Colonic mucosa (tissue), 4 donors: ENCODE results near the gene RNF183. TPM values are rescaled to one million over a fixed set of nuclear protein-coding genes. Genes with fewer than 3 reads are reported as not detected.
"Not testable (repeated sequence)": the region's sequence is repeated elsewhere in the genome, so short reads cannot be mapped to it uniquely, and the experiment has no call there.

Experiments used
- DNase-seq: peaks from one replicate; pipeline ENCODE4 v3.0.0-alpha.2; 2020
- H3K27ac ChIP-seq: fragments of 200-600 bp; one replicate; pipeline ENCODE4 v1.8.0; 2021
- H3K27me3 ChIP-seq: fragments of 200-600 bp; one replicate; pipeline ENCODE4 v1.8.0; 2021
- H3K36me3 ChIP-seq: fragments of 200-600 bp; one replicate; pipeline ENCODE4 v1.8.0; 2021
- H3K4me1 ChIP-seq: fragments of 200-600 bp; one replicate; pipeline ENCODE4 v1.8.0; 2021; ENCODE audit warnings: mild to moderate bottlenecking
- H3K4me3 ChIP-seq: fragments of 200-600 bp; one replicate; pipeline ENCODE4 v1.8.0; 2021
- H3K9ac ChIP-seq, 2 donors: one replicate each; pipeline ENCODE4 v1.7.0; 2013; ENCODE audit warnings: control low read depth in 2 of 2, low read depth in 2 of 2, low read length in 2 of 2
- H3K9me3 ChIP-seq: fragments of 200-600 bp; one replicate; pipeline ENCODE4 v1.8.0; 2021
- intact Hi-C: fragments of 100-400 bp; cut with DNase I; formaldehyde crosslinking; loops from one replicate; pipeline ENCODE4 v1.14.1; 2022
- total RNA-seq, 2 donors: library from RNA; stranded (reverse); fragmentation: NEBNext Ultra II Directional in 1 of 2; extraction: Animal tissue kit (Norgen Biotek cat#: 25700) in 1 of 2; gene quantifications; one replicate each; pipeline ENCODE4 v1.2.1, GENCODE V29; 2021
- TF ChIP-seq, protein P1 (sequence below): fragments of 200-600 bp; IDR thresholded peaks from one replicate; pipeline ENCODE4 v1.8.0; 2022; ENCODE audit warnings: antibody characterized with exemption, mild to moderate bottlenecking
- donor health status: healthy.
- donor health status: DM: no; HTN: no; CAD: no.
- donor health status: DM: no; HTN: no; CAD: no.

Gene RNF183
- total RNA-seq, 2 donors from 2014 or later, result 0.57 to 9.2 TPM

DNA sequence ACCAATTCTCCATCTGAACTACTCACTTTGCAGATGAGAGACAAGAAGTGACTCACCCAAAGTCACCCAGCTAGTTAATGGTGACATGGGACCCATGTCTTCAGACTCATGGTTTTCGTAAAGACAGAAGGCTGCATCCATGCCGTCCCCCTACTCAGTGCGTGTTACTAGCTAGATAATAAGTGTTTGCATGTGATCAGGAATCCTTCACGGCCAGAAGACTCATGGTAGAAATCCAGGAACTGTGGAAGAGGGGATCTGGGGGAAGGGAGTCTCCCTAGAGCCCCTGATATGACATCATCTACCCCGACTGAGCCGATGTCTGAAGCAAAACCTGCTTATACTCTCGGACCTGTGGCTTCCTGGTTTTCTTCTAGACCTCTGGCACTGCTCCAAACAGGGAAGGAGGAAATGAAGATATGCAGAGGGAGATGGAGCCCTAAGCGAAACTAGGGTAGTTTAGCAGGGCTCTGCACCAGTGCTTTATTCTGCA, 3.3 kb downstream of the RNF183 start:
- Histone ChIP-seq H3K9me3 (no peaks in the 10 kb centered on the region), H3K9ac (peak overlapping the region in 1 of 2 donors; percentile 51), H3K27me3 (no peaks in the 10 kb centered on the region), H3K4me1 (peaks cover 7% of the 10 kb centered on the region), H3K27ac (no peak overlapping the region), H3K36me3 (no peaks in the 10 kb centered on the region), H3K4me3 (no peak overlapping the region)
- DNase-seq, result peak; percentile 79
- TF ChIP-seq, protein P1, sequence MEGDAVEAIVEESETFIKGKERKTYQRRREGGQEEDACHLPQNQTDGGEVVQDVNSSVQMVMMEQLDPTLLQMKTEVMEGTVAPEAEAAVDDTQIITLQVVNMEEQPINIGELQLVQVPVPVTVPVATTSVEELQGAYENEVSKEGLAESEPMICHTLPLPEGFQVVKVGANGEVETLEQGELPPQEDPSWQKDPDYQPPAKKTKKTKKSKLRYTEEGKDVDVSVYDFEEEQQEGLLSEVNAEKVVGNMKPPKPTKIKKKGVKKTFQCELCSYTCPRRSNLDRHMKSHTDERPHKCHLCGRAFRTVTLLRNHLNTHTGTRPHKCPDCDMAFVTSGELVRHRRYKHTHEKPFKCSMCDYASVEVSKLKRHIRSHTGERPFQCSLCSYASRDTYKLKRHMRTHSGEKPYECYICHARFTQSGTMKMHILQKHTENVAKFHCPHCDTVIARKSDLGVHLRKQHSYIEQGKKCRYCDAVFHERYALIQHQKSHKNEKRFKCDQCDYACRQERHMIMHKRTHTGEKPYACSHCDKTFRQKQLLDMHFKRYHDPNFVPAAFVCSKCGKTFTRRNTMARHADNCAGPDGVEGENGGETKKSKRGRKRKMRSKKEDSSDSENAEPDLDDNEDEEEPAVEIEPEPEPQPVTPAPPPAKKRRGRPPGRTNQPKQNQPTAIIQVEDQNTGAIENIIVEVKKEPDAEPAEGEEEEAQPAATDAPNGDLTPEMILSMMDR, result no peak
- intact Hi-C loops, result no loop called here

GRCh38 chr9:113298924-113299770, 4.0 kb downstream of the RNF183 start:
- Histone ChIP-seq H3K9ac (no peak overlapping the region), H3K9me3 (no peaks in the 10 kb centered on the region), H3K27me3 (no peaks in the 10 kb centered on the region), H3K36me3 (no peaks in the 10 kb centered on the region), H3K4me1 (peaks cover 7% of the 10 kb centered on the region), H3K27ac (no peak overlapping the region), H3K4me3 (no peak overlapping the region)
- no peak for DNase-seq
- TF ChIP-seq, protein P1, result no peak
- intact Hi-C loops, result no loop called here

DNA sequence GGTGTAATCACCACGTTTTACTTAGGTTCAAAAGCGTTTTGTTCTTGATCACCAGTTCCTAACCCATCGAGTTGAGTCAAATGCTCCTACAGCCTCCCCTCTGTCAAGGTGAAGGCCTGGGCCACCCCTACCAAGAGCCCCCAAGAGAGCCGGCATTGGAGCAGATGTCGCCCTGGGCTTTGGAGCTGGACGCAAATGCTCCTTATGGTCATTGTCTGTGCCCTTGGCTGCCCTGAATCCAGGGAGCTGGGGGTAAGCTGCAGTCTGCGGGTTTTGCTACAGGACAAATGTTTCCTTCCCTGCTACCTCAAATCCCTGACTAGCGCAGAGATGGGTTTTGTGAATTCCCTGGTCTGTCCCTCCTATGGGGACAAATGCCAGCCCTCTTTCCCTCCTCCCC, 4.9 kb downstream of the RNF183 start:
- H3K27me3 ChIP-seq, result no peaks in the 10 kb centered on the region
- intact Hi-C loops, result no loop called here
- TF ChIP-seq, protein P1, result no peak
- no peak for DNase-seq
- H3K9me3 ChIP-seq, result no peaks in the 10 kb centered on the region
- H3K36me3 ChIP-seq, result no peaks in the 10 kb centered on the region
- H3K27ac ChIP-seq, result no peak overlapping the region
- H3K4me3 ChIP-seq, result no peak overlapping the region
- H3K4me1 ChIP-seq, result peaks cover 7% of the 10 kb centered on the region
- no peak overlapping the region for H3K9ac ChIP-seq

DNA sequence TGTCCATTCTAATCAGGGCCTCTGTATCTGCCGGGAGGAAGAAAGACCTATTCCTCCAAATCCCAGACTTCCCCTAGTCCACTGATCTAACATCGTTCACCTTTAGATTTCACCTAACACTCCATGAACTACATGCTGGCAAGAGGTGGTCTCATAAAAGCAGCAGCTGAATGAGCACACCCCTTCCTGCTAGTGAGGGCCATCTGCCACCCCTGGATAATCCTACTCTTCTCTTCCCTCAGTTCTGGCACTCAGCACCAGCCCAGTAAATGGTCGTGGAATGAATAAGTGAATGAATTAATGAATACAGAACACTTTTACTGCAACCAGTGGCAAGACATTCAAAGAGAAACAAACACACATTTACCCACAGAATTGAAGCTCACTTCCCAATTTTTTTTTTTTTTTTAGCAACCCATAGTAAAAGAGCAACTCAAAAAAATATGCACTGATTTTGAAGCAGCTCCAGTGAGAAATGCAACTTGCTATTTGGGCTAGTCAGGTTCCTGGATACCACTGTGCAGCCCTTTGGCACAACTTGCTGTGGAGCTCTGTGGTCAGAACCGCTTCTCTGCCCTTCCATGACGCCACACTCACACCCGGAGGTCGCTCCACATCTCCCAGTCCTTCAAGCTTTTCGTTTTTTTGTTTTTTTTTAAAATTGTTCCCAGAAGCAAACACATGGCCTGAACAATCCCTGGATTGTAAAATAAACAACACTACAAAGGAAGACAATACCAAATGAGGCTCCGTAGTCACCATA, 6.2 kb downstream of the RNF183 start:
- no peak overlapping the region for H3K27ac ChIP-seq
- no peaks in the 10 kb centered on the region for H3K9me3 ChIP-seq
- no peak overlapping the region for H3K9ac ChIP-seq
- H3K4me1 ChIP-seq, result peaks cover 7% of the 10 kb centered on the region
- intact Hi-C loops, result no loop called here
- no peak overlapping the region for H3K4me3 ChIP-seq
- no peaks in the 10 kb centered on the region for H3K36me3 ChIP-seq
- TF ChIP-seq, protein P1, result no peak
- H3K27me3 ChIP-seq, result no peaks in the 10 kb centered on the region
- no peak for DNase-seq

DNA sequence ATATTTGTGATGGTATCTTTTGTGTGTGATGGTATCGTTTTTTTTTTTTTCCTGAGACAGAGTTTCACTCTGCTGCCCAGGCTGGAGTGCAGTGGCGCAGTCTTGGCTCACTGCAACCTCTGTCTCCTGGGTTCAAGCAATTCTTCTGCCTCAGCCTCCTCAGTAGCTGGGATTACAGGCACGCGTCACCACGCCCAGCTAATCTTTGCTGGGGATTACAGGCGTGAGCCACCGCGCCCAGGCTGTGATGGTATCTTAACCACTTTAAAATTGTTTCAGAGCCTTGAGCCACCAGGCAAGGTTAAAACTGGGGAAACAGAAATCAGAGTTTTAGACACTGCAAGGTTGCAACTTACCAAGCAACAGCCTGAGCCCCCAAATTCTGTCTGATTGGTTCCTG, 6.9 kb downstream of the RNF183 start:
- H3K27me3 ChIP-seq, H3K27ac ChIP-seq, H3K9ac ChIP-seq, H3K9me3 ChIP-seq, DNase-seq, H3K4me3 ChIP-seq, intact Hi-C loops, H3K36me3 ChIP-seq, H3K4me1 ChIP-seq: not testable (repeated sequence)
